ENCODE data around the gene PRR32. TPM values are rescaled to one million over a fixed set of nuclear protein-coding genes. Genes with fewer than 3 reads are reported as not detected.
"Not testable (repeated sequence)": the region's sequence is repeated elsewhere in the genome, so short reads cannot be mapped to it uniquely, and the experiment has no call there.

The PRR32 gene, protein sequence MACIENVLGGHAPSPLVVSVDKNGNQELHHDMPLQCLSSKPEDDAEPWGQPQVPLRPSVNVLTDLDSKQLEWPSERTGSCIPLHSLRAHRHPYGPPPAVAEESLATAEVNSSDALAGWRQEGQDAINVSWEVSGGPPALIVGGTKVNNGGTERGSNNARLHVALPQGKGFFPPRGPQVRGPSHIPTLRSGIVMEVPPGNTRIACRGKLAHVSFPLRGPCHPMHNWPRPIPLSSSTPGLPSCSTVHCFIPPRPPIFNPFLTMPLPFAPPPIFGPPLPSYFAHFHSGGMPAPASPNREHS
- polyA plus RNA-seq (2013, experiment 1 of 2; ENCODE audit: insufficient read length) = 0.63 TPM
- polyA plus RNA-seq (2013, experiment 2 of 2; ENCODE audit: insufficient read length) = 8.0 TPM

DNA sequence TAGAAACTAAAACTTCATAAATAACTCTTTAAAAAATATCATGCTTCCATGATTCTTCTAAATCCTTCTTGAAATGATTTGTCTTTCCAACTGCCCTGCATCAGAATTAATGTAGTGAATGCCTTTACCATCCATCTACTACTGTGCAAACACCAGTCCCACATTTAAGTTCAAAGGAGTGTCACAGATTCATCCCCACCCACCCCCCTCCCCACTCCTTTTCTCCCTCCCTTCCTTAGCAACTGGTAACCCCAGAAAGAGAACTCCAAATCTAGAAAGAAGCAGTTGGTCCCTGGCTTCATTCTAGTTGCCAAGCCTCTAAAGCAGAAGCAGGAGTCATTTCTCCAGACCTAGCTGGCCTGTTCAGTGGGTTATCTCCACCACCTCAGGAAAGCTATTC lies at the start of gene PRR32:
Gene PRR32, plus strand, starts transcription at position 301 of the 400 bp plus-strand sequence. CDS start 115 bp downstream, outside the sequence.
- no peak for DNase-seq

DNA sequence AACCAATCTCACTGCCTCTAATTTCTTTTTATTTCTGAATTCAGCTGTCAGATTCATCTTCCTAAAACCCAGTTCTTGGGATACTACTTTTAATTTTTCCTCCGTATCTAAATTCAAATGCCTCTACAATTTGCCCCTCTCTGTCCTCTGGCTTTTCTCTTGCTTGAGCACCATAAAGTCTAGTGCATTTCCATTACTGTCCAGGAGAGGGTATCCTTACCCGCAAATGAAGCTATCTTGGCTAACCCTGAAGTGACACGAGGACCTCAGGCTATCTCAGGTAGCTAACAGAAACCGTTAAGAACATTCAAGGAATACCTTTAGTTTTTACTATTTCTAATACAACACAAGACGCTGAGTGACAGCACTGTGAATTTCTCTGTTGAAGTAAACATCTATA lies 49.4 kb upstream of the PRR32 start:
- peak; percentile 0 for DNase-seq

DNA sequence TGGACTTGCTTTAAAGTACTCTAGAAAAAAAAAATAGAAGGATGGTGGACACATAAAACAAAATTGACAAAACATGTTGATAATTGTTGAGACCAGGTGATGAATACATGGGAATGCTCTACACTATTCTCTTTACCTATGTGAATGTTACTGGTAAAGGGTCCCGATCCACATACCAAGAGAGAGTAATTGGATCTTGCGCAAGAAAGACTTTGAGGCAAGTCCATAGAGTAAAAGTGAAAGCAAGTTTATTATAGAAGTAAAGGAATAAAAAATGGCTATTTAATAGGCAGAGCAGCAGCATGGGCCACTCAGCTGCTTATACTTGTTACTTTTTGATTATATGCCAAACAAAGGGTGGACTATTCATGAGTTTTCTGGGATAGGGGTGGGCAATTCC lies 34.0 kb upstream of the PRR32 start:
- no peak for DNase-seq

DNA sequence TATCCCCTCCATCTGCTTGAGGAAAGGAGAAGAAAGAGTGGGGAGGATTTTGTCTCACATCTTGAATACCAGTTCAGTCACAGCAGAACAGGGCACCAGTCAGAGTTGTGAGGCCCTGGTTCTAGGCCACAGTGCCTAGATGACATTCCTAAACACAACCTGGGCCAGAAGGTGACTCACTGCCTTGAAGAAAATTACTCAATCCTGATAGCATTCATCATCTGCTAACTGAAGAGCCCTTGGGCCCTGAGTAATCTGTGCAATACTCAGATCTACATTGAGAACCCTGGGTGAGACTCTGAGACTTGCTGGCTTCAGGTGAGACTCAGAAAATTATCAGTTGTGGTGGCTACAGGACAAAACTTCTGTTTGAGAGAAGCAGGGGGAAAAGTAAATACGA lies 20.5 kb upstream of the PRR32 start:
- no peak for DNase-seq

DNA sequence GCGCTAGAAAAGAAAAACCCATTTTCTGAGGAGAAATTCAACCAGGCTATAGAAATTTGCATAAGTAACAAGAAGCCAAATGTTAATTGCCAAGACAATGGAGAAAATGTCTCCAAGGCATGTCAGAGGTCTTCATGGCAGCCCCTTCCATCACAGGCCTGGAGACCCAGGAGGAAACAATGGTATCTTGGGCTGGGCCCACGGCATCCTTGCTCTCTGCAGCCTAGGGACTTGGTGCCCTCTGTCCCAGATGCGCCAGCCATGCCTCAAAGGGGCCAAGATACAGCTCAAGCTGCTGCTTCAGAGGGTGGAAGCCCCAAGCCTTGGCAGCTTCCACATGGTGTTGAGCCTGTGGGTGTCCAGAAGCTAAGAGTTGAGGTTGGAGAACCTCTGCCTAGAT lies 12.7 kb upstream of the PRR32 start:
- DNase-seq = not testable (repeated sequence)

DNA sequence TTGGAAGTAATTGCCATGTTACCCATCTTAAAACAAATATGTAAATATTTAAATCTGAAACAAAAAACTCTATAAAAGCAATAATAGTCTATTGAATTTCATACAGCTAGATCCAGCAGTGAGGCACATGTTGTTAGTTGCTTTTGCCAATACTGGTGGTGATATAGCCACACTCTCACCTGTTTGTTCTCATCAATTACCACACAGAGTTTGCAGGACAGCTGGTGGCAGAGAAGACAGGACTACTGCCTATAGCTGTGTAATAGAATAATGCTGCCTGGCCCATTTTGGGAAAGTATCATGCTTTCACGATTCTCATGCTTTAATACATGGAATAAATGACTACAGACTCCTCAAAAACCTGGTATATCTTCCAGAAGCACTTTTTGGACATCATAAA lies 3.7 kb upstream of the PRR32 start:
- DNase-seq = no peak

DNA sequence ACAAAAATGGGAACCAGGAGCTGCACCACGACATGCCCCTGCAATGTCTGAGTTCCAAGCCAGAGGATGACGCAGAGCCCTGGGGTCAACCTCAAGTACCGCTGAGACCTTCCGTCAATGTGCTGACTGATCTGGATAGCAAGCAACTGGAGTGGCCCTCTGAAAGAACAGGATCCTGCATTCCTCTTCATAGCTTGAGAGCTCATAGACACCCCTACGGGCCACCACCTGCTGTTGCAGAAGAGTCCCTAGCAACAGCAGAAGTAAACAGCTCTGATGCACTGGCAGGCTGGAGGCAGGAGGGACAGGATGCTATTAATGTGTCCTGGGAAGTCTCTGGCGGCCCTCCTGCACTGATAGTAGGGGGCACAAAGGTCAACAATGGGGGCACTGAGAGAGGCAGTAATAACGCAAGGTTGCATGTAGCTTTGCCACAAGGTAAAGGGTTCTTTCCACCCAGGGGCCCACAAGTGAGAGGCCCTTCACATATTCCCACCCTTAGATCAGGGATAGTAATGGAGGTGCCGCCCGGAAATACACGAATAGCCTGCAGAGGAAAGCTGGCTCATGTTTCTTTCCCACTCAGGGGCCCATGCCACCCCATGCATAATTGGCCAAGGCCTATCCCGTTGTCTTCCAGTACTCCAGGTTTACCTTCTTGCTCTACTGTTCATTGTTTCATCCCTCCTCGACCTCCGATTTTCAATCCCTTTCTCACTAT lies 1.3 kb downstream of the PRR32 start:
- DNase-seq = no peak

DNA sequence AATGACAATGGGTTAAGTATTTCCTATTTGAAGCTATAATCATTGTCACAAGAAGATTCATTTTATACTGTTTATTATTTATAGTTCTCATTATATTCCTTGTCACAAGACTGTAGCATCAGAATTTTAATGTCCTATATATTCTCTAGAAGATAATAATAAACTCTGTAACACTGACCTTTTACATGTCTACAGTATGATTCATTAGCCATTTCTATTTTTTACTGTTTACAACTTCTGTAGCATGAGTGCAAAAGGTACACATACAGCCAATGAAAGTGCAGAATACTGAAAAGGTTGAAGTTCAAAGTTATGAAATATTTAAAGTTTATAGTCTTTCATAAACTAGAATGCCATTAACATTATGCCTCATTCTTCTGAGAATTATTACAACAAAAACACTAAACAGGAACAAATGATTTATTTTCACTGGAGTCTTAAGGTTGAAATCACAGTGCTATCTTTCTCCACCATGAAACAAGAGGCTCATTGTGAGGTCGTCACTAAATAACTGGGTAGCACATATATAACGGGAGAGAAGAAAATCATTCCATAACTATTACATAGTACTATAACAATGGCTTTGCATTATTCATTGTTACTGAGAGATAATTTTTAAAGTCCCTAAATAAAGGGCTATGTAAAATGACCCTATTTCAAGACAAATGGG lies 4.9 kb downstream of the PRR32 start:
- no peak for DNase-seq

DNA sequence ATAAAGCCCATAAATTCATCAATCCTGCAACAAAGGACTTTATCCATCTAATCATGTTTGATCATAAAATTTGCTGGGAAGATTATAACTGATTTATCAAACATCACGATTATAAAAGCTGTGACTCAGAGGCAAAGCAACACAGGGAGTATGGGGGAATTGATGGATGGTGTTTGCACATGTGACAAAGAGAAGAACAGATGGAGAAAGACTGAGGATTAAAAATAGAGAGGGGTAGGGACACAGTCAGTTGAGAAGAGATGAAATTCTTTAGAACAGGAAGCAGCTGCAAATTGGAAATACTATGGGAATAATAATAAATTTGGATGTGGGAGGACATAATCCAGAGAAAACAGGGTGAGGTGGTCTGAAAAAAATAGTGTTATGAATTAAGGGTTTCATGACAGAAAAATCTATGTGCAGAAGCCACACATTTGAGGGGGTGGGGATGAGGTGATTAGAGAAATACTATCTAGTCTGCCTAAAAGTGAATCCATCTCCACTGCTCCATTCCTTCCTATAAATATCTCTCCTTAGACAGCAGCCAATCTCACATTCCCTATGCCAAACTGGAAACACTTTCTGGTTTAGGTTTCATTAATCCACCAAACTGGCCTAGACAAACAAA lies 6.2 kb downstream of the PRR32 start:
- no peak for DNase-seq

DNA sequence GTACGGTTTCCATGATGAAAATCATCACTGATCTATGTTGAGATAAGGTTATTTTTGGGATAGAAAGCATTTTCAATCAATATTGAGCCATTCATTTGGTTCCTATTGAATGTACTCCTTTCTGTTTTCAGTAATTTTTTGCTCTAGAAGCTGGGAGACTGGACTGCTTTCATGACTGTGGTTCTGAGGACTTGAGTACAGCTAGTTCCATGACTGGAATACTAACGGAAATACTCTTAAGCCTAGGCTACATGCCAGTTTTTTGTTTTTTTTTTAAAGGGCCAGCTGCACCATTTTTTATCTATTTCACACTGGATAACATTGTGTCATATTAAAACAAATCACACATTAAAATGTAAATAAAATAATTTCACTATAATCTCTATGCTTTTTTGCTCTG lies 16.7 kb downstream of the PRR32 start:
- no peak for DNase-seq

DNA sequence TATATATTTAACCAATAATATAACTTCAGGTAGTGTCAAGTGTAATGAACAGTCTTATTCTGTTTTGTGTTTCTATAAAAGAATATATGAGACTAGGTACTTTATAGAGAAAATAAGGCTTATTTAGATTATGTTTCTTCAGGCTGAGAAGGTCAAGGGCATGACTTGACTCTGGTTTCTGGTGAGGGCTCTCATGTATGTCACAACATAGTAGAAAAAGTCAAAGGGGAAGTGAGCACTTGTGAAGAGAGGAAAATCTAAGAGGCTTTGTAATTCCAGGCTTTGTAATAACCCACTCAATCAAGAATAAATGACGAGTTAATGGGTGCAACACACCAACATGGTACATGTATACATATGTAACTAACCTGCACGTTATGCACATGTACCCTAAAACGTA lies 27.6 kb downstream of the PRR32 start:
- DNase-seq = no peak

DNA sequence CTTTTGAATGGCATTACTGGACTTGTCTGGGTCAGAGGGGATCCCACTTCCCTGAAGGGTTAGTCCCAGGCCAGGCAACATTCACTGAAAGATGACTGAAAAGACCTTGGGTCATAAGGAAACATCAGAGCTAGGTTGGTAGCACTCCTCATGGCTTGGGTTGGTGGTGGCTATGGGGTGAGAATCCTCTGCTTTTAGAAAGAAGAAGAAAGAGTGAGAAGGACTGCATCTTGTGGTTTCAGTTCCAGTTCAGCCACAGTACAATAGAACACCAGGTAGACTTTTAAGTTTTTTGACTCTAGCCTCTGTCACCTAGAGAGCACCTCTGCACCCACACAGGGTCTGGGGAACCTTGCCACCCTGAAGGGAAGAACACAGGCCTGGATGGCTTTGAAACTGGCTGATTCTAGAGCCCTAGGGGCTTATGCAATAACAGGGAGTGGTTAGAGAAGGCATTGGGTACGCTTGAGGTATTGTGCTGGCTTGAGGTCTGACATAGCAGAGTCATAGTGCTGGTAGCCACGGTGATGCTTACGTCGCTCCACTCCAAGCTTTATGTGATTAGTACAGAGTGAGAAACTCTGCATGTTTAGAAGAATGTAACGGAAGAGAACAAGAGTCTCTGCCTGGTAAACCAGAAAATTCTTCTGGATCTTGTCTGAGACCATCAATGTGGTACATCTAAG lies 36.5 kb downstream of the PRR32 start:
- DNase-seq = no peak
